ENCODE data around the gene ERFE. TPM values are rescaled to one million over a fixed set of nuclear protein-coding genes. Genes with fewer than 3 reads are reported as not detected.

ERFE gene
- total and polyA plus RNA-seq, 2 donors (not counting 1 experiment from before 2014, with no cell fraction given) = 0.17 TPM; not detected in 1

Other genes with a start within 250 kb of the ERFE start
- 56.6 and 57.6 TPM in 2 replicates for gene UBE2F, start 192.0 kb upstream of the ERFE start, total RNA-seq
- 22.5 and 28.2 TPM in 2 replicates for gene UBE2F, start 192.0 kb upstream of the ERFE start, polyA plus RNA-seq
- gene SCLY, start 98.0 kb upstream of the ERFE start, total RNA-seq = 36.6 and 42.4 TPM in 2 replicates
- gene SCLY, start 98.0 kb upstream of the ERFE start, polyA plus RNA-seq = 16.4 and 17.2 TPM in 2 replicates
- gene ESPNL, start 58.6 kb upstream of the ERFE start, total RNA-seq = 1.6 and 2.2 TPM in 2 replicates
- 1.7 and 2.5 TPM in 2 replicates for gene ESPNL, start 58.6 kb upstream of the ERFE start, polyA plus RNA-seq
- gene KLHL30, start 20.3 kb upstream of the ERFE start, total RNA-seq = 0.12 TPM in 1 of 2 replicates, not detected in the other
- gene KLHL30, start 20.3 kb upstream of the ERFE start, polyA plus RNA-seq = 0.06 TPM in 1 of 2 replicates, not detected in the other
- gene ILKAP, start 44.7 kb downstream of the ERFE start, total RNA-seq = 98.6 and 102 TPM in 2 replicates
- 82.5 and 100 TPM in 2 replicates for gene ILKAP, start 44.7 kb downstream of the ERFE start, polyA plus RNA-seq
- gene HES6, start 81.1 kb downstream of the ERFE start, total RNA-seq = 8.8 and 14.3 TPM in 2 replicates
- gene HES6, start 81.1 kb downstream of the ERFE start, polyA plus RNA-seq = 6.5 and 9.5 TPM in 2 replicates
- 11.8 and 12.6 TPM in 2 replicates for gene PER2, start 129.6 kb downstream of the ERFE start, total RNA-seq
- 3.2 and 4.2 TPM in 2 replicates for gene PER2, start 129.6 kb downstream of the ERFE start, polyA plus RNA-seq
- 15.2 and 15.5 TPM in 2 replicates for gene TRAF3IP1, start 161.5 kb downstream of the ERFE start, total RNA-seq
- 1.4 and 4.4 TPM in 2 replicates for gene TRAF3IP1, start 161.5 kb downstream of the ERFE start, polyA plus RNA-seq

Data from B cell (primary cell).